ENCODE data around the gene FAM174B.

Gene FAM174B

GRCh38 chr15:92636908-92637481, 18.6 kb downstream of the FAM174B start:
- no peak overlapping the region for H3K27ac Mint-ChIP-seq
- no peak overlapping the region for H3K4me3 Mint-ChIP-seq
- peaks cover 5% of the 10 kb centered on the region for H3K36me3 Mint-ChIP-seq
- H3K4me1 Mint-ChIP-seq, result peaks cover 3% of the 10 kb centered on the region
- peaks cover 11% of the 10 kb centered on the region for H3K9me3 Mint-ChIP-seq
- no peaks in the 10 kb centered on the region for H3K27me3 Mint-ChIP-seq

- Mint-ChIP-seq H3K27ac (no peak overlapping the region), H3K4me1 (peaks cover 3% of the 10 kb centered on the region), H3K36me3 (peaks cover 5% of the 10 kb centered on the region), H3K4me3 (no peak overlapping the region), H3K27me3 (no peaks in the 10 kb centered on the region), H3K9me3 (peaks cover 7% of the 10 kb centered on the region)
These were observed 19.1 kb downstream of the FAM174B start for GRCh38 chr15:92636401-92636907.

DNA sequence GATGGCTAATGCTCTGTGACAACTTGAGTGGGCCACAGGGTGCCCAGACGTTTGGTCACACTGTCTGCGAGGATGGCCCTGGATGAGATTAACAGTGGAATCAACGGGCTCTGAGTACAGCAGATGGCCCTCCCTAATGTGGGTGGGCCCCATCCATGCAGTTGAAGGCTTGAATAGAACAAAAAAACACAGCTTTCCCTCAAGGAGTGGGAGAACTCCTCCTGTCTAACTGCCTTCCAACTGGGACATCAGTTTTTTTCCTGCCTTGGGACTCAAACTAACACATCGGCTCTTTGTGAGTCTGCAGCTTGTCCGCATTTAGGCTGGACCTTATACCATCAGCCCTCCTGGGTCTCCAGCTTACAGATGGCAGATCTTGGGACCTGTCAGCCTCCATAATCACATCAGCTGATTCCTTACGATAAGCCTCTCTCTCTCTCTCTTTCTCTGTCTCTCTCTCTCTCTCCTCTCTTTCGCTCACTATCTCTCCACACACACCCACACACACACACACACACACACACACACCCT, 20.8 kb downstream of the FAM174B start:
- peaks cover 5% of the 10 kb centered on the region for H3K9me3 Mint-ChIP-seq
- peaks cover 2% of the 10 kb centered on the region for H3K36me3 Mint-ChIP-seq
- no peaks in the 10 kb centered on the region for H3K27me3 Mint-ChIP-seq
- H3K27ac Mint-ChIP-seq, result peak overlapping the region; percentile 1
- no peak overlapping the region for H3K4me3 Mint-ChIP-seq
- H3K4me1 Mint-ChIP-seq, result peaks cover 3% of the 10 kb centered on the region

- Mint-ChIP-seq H3K27me3 (no peaks in the 10 kb centered on the region), H3K4me1 (peaks cover 3% of the 10 kb centered on the region), H3K9me3 (no peaks in the 10 kb centered on the region), H3K36me3 (no peaks in the 10 kb centered on the region), H3K4me3 (no peak overlapping the region), H3K27ac (no peak overlapping the region)
These were observed 21.5 kb downstream of the FAM174B start for GRCh38 chr15:92634060-92634459.

GRCh38 chr15:92633418-92633817, 22.2 kb downstream of the FAM174B start:
- peaks cover 3% of the 10 kb centered on the region for H3K4me1 Mint-ChIP-seq
- H3K36me3 Mint-ChIP-seq, result no peaks in the 10 kb centered on the region
- no peak overlapping the region for H3K27ac Mint-ChIP-seq
- no peak overlapping the region for H3K4me3 Mint-ChIP-seq
- no peaks in the 10 kb centered on the region for H3K27me3 Mint-ChIP-seq
- H3K9me3 Mint-ChIP-seq, result no peaks in the 10 kb centered on the region

- Mint-ChIP-seq H3K4me3 (no peak overlapping the region), H3K27ac (no peak overlapping the region), H3K9me3 (no peaks in the 10 kb centered on the region), H3K36me3 (no peaks in the 10 kb centered on the region), H3K27me3 (no peaks in the 10 kb centered on the region), H3K4me1 (peaks cover 3% of the 10 kb centered on the region)
These were observed 22.6 kb downstream of the FAM174B start for GRCh38 chr15:92633001-92633400.

DNA sequence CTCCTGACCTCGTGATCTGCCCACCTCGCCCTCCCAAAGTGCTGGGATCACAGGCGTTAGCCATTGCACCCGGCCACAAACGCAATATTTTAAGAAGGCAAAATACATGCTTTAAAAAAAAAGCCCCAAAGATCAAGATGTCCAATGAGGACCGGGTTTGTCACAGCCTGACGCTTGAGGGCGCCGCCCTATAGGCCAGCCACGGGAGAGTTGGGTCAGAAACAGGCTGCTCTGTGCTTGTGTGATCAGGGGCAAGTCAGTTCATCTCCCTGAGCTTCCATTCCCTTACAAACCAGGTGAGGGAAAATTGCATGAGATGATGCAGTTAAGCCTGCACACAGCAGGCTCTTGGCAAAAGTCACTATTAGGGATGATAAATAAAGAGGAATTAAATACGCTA, 23.9 kb downstream of the FAM174B start:
- Mint-ChIP-seq H3K27me3 (no peaks in the 10 kb centered on the region), H3K27ac (no peak overlapping the region), H3K4me1 (peaks cover under 1% of the 10 kb centered on the region), H3K9me3 (no peaks in the 10 kb centered on the region), H3K36me3 (no peaks in the 10 kb centered on the region), H3K4me3 (no peak overlapping the region)

- Mint-ChIP-seq H3K36me3 (no peaks in the 10 kb centered on the region), H3K4me1 (peaks cover 6% of the 10 kb centered on the region), H3K27me3 (no peaks in the 10 kb centered on the region), H3K9me3 (no peaks in the 10 kb centered on the region), H3K27ac (peak overlapping the region; percentile 14), H3K4me3 (no peak overlapping the region)
These were observed 25.5 kb downstream of the FAM174B start for GRCh38 chr15:92629975-92630626.

- no peaks in the 10 kb centered on the region for H3K36me3 Mint-ChIP-seq
- H3K4me1 Mint-ChIP-seq, result peaks cover 9% of the 10 kb centered on the region
- no peak overlapping the region for H3K4me3 Mint-ChIP-seq
- no peaks in the 10 kb centered on the region for H3K9me3 Mint-ChIP-seq
- peak overlapping the region; percentile 14 for H3K27ac Mint-ChIP-seq
- H3K27me3 Mint-ChIP-seq, result no peaks in the 10 kb centered on the region
These were observed 26.1 kb downstream of the FAM174B start for GRCh38 chr15:92629276-92629974.

DNA sequence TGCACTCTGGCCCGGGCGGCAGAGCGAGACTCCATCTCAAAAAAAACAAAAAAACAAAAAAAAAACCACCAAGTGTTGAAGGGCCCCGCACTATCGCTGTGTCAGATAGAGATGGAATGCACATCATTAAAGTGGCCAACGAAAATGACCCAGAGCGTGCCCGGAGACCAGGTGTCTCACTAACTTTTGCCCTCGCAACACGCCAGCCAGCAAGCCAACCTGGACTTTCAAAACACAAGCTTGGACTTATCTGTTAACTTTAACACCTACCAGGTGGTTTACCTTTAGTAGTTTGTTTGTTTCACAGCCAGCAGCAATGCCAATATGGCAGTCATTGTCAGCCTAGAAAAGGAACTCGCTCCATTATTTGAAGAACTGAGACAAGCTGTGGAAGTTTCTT, 28.6 kb downstream of the FAM174B start:
- Mint-ChIP-seq H3K27ac (no peak overlapping the region), H3K27me3 (no peaks in the 10 kb centered on the region), H3K4me1 (peaks cover 9% of the 10 kb centered on the region), H3K36me3 (no peaks in the 10 kb centered on the region), H3K4me3 (no peak overlapping the region), H3K9me3 (no peaks in the 10 kb centered on the region)

- H3K27me3 Mint-ChIP-seq, result no peaks in the 10 kb centered on the region
- H3K27ac Mint-ChIP-seq, result peak overlapping the region; percentile 92
- H3K4me3 Mint-ChIP-seq, result no peak overlapping the region
These were observed 30.2 kb downstream of the FAM174B start for GRCh38 chr15:92625251-92625980.

GRCh38 chr15:92624401-92624991, 31.1 kb downstream of the FAM174B start:
- Mint-ChIP-seq H3K9me3 (no peaks in the 10 kb centered on the region), H3K27ac (no peak overlapping the region), H3K4me1 (peaks cover 9% of the 10 kb centered on the region), H3K36me3 (no peaks in the 10 kb centered on the region), H3K27me3 (no peaks in the 10 kb centered on the region), H3K4me3 (no peak overlapping the region)

More at GRCh38 chr15:92625251-92625980, 30.2 kb downstream of the FAM174B start:
- Mint-ChIP-seq H3K4me1 (peaks cover 9% of the 10 kb centered on the region), H3K36me3 (no peaks in the 10 kb centered on the region), H3K9me3 (no peaks in the 10 kb centered on the region)

GRCh38 chr15:92623435-92623834, 32.1 kb downstream of the FAM174B start:
- H3K9me3 Mint-ChIP-seq, result no peaks in the 10 kb centered on the region
- no peaks in the 10 kb centered on the region for H3K27me3 Mint-ChIP-seq
- H3K27ac Mint-ChIP-seq, result no peak overlapping the region
- peaks cover 9% of the 10 kb centered on the region for H3K4me1 Mint-ChIP-seq
- H3K36me3 Mint-ChIP-seq, result no peaks in the 10 kb centered on the region
- no peak overlapping the region for H3K4me3 Mint-ChIP-seq

DNA sequence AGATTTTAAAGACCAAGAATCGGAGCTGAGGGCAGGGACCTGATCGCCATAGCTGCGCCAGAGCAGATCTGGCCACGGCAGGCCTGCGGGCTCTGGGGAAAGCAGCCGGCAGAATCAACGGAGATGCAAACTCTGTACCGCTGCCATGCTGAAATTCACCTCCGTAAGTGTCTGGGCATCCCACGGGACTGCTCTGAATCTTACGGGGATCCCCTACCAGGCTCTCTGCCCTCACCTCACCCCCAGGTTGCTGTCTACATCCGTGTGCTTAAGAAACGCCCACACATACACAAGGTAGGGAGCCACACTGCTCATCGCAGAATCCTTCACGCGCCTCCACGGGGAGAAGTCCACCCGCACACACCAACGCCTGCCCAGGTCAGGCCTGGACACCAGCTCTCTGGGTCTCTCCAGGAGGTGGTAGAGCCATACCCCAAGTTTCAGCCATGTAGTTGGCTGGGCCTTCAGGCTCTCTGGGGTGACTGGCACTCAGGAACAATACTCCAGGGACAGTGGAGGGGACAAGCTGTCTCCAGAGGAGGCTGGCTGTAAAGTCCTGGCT, 33.5 kb downstream of the FAM174B start:
- H3K27me3 Mint-ChIP-seq, result no peaks in the 10 kb centered on the region
- H3K4me3 Mint-ChIP-seq, result no peak overlapping the region
- H3K9me3 Mint-ChIP-seq, result no peaks in the 10 kb centered on the region
- H3K36me3 Mint-ChIP-seq, result no peaks in the 10 kb centered on the region
- H3K27ac Mint-ChIP-seq, result no peak overlapping the region
- H3K4me1 Mint-ChIP-seq, result peaks cover 9% of the 10 kb centered on the region

GRCh38 chr15:92620991-92621390, 34.6 kb downstream of the FAM174B start:
- Mint-ChIP-seq H3K27ac (no peak overlapping the region), H3K36me3 (no peaks in the 10 kb centered on the region), H3K4me1 (peaks cover 9% of the 10 kb centered on the region), H3K27me3 (no peaks in the 10 kb centered on the region), H3K9me3 (no peaks in the 10 kb centered on the region), H3K4me3 (no peak overlapping the region)
